ENCODE results near the gene PILRA.
A peak's percentile ranks its signal among the peaks of the same experiment; 100 is the strongest.
"Not testable (repeated sequence)": the region's sequence is repeated elsewhere in the genome, so short reads cannot be mapped to it uniquely, and the experiment has no call there.

Gene PILRA

GRCh38 chr7:100434297-100435144 is 61.2 kb downstream of the PILRA start:
- no peak for DNase-seq (ENCODE audit: low read depth in 2 of 2)

DNA sequence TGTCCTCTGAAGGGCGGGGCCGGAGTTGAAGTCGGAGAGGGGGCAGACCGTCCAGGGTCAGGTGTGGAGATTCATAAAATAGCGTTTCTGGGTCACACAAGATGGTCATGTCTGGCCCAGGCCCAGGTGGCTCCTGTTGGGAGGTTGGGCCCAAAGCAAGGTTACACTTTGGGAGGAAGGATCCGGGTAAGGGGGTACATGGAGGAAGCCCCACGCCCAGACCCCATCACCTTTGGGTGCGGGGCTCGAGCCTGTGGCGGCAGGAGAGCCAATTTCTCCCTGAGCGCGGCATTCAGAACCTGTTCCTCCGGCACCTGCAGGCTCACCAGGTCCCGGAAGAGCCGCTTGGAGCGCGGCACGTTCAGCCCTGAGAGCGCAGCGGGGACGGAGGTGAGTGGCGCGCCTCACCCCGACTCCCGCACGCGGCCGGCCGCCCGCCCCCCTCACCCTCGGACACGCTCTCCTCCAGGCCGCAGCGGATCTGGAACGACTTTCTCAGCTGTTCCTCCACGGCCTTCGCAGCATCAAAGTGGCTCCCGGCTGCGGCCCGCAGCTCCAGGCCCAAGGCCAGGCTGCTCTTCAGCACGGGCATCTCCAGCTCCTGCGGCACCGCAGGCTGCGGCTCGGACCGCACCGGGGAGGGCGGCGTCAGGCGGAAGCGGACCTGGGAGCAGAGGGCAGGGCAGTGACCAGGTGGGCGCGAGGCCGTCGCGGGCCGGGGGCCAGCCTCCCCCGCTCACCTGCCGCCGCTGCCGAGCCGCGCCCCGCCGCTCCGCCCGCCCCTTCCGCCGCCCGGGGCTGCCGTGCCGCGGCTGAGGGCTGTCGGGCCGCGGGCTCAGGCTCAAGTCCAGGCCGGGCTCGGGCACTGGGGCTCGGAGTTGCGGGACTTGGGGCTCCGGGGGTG is 62.4 kb downstream of the PILRA start:
- peak in 1 of 2 donors; percentile 16 for DNase-seq (ENCODE audit: low read depth in 2 of 2)

DNA sequence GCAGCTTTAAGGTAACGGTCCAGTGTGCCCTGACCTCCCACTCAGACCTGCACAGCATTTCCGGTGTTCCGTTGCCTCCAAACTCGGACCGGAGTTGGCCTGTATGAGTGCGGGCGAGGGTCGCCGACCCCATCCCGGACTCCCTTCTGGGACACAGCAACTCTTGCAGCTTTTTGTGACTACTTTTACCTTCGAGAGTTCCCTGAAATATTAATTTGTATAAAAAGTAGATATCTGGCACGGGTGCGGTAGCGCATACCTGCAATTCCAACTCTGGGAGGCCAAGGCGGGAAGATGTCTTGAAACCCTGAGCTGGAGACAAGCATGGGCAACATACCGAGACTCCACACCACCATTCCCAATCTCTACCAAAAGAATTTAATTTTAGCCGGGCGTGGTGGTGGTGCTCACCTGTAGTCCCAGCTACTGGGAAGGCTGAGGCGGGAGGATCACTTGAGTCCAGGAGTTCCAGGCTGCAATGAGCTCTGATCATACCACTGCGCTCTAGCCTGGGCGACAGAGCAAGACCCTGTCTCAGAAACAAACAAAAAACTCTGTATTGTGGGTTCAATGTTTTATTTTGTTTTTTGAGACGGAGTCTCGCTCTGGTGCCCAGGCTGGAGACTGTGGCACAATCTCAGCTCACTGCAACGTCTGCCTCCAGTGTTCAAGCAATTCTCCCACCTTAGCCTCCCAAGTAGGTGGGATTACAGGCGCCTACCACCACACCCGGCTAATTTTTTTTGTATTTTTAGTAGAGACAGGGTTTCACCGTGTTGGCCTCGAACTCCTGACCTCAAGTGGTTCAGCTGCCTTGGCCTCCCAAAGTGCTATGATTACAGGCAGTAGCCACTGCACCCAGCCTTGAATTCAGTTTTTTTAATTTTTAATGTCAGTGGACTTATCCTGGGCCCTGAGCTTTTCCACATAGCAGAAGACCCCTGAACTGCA is 64.1 kb downstream of the PILRA start:
- DNase-seq (ENCODE audit: low read depth in 2 of 2) = no peak

- no peak for DNase-seq (ENCODE audit: low read depth in 2 of 2)
These were observed 64.9 kb downstream of the PILRA start for GRCh38 chr7:100438172-100438571.

- DNase-seq (ENCODE audit: low read depth in 2 of 2) = not testable (repeated sequence)
These were observed 65.4 kb downstream of the PILRA start for GRCh38 chr7:100438731-100439130.

DNA sequence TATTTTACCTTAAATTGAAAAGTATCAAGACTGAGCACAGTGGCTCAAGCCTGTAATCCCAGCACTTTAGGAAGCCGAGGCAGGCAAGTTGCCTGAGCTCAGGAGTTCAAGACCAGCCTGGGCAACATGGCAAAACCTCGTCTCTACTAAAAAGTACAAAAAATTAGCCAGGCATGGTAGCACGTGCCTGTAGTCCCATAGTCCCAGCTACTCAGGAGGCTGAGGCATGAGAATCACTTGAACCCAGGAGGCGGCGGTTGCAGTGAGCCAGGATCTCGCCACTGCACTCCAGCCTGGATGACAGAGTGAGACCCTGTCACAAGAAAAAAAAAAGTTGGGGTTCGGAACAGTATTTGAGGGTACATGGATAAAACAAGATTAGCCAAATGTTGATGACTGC is 66.0 kb downstream of the PILRA start:
- DNase-seq (ENCODE audit: low read depth in 2 of 2) = not testable (repeated sequence)

DNA sequence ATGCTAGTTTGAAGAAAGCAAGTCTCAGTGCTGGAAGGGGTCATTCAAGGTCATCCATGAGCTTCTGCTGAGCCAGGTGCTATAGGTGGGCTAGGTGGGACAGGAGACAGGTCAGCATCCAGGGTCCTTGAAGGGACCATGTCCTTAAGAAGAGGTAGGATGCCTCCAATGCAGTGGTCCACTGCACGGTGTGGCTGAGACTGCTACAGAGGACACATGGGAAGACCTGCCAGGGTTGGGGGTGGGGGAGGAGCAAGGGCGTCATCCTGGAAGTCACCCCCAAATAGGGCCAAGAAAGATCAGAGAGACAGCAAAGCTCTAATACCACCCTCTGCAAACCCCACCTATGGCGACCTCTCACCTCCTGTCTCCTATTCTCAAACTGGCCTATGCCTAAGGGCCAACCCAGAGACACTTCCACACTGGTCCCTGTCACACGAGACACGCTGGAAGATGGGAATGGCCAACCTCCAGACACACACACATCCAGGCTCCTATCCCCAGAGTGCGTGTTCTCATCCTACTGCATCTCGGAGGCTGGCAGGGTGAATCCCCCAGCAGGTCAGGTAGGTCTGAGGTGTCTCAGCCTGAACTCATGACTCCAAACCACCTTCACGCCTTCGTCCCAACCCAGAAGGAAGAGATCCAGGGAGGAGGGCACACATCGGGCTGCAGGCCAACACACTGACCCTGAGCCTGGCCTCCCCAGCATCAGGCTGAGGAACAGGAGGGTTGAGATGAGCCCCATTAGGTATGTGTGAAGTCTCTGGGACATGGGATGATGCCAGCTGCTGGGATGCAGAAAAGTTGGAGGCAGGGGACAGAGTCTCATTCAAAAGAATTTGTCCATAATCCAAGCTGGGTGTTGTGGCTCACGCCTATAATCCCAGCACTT is 68.6 kb downstream of the PILRA start:
- no peak for DNase-seq (ENCODE audit: low read depth in 2 of 2)

DNA sequence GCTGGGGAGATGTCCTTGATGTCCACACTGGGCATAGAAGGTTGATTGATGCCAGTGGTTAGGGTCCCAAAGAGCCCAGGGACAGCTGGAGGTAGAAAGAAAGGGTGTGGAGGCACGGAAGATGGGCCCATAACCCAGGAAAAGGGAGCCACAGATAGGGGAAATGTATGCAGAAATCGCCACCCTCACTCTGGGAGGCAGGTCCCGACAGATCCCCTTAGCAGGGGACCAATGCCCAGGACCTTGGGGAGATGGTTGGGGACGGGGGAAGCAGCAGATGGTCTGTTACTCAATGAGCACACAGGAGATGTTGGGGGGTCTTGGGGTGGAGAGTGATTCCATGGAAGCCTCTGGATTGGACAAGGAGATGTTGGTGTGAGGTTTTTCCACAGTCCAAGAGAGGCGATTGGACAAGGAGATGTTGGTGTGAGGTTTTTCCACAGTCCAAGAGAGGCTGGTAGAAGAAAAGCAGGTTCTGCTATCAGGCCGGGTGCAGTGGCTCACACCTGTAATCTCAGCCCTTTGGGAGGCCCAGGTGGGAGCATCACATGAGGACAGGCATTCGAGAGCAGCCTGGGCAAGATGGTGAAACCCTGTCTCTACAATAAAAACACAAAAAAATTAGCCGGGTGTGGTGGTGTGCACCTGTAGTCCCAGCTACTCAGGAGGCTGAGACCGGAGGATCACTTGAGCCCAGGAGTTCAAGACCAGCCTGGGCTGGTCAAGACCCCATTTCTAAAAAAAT is 70.0 kb downstream of the PILRA start:
- DNase-seq (ENCODE audit: low read depth in 2 of 2) = no peak

DNA sequence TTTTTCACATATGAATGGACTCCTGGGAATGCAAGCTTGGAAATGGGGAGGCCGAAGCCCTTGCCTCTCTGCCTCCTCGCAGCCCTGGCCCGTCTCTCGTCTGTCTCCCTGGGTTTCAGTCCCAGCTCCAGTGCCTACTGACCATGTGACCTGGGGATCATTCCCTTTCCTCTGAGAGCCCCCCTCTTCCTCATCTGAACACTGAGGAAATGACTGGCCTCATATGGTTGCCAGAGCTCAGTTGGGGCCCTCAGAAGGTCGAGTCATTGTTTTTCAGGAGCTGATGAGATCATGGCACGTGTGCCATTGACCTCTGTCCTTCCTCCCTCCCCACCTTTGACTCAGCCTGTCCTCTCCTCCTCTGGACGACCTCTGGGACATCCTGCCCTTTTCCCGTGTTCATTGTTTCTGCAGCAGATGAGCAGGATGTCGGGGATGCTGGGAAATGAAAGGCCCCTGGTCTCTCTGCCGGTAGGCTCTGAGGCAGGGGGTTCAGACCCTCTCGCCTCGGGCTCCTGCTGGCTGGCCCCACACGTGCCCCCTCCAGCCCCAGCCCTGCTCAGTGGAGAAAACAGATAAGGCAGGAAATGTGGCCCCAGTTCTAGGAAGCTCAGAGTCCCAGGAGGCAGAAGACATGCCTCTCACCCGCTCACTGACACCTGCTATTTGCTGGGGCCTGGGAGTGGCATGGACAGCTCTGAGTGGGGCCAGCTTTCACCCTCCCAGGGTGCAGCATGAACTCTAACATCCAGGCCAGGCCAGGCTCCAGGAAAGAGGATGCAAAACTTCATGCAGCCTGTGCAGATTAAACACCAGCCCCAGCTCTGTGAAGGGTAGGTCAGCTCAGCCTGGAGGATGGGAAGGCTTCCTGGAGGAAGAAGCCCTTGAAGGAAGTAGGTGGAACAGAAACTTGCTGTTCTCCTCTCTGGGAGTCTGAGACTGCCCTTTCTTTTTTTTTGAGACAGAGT is 71.3 kb downstream of the PILRA start:
- no peak for DNase-seq (ENCODE audit: low read depth in 2 of 2)

GRCh38 chr7:100446040-100446439 is 72.8 kb downstream of the PILRA start:
- DNase-seq (ENCODE audit: low read depth in 2 of 2) = no peak

- not testable (repeated sequence) for DNase-seq (ENCODE audit: low read depth in 2 of 2)
These were observed 74.1 kb downstream of the PILRA start for GRCh38 chr7:100447363-100447762.

- no peak for DNase-seq (ENCODE audit: low read depth in 2 of 2)
These were observed 76.0 kb downstream of the PILRA start for GRCh38 chr7:100449190-100449795.
